ENCODE measurements around the gene PTCD2. TPM values are rescaled to one million over a fixed set of nuclear protein-coding genes. Genes with fewer than 3 reads are reported as not detected.

The PTCD2 gene
- total RNA-seq, 4 donors from 2014 or later = 6.7 to 13.2 (median 9.5) TPM

DNA sequence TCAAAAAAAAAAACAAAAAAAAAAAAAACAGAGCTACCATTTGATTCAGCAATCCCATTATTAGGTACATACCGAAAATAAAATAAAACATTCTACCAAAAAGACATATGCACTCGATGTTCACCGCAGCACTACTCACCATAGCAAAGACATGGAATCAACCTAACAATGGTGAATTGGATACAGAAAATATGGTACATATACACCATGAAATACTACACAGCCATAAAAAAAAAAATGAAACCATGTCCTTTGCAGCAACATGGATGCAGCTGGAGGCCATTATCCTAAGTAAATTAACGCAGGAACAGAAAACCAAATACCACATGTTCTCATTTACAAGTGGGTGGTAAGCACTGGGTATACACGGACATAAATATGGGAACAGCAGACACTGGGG, 21.5 kb upstream of the PTCD2 start:
- ATAC-seq (no peak), DNase-seq (no peak)
- Histone ChIP-seq H3K4me3 (no peak overlapping the region), H3K27me3 (no peaks in the 10 kb centered on the region), H3K4me1 (peaks cover 0 to 12% of the 10 kb centered on the region in 2 donors), H3K27ac (no peak overlapping the region), H3K9me3 (no peaks in the 10 kb centered on the region), H3K36me3 (no peaks in the 10 kb centered on the region)
- intact Hi-C loops (cut with DNase I; ENCODE audit: low total_unique reads) (no loop called here), in situ Hi-C loops (cut with MboI; ENCODE audit: low sequenced_read_pairs in 4 of 4) (no loop called here)
- TF ChIP-seq CTCF (IDR thresholded peaks at IDR 0.05 in 4 of 5, conservative IDR thresholded peaks at IDR 0.05 in 1 of 5) = no peak
- TF ChIP-seq POLR2A (IDR thresholded peaks at IDR 0.05) = no peak

DNA sequence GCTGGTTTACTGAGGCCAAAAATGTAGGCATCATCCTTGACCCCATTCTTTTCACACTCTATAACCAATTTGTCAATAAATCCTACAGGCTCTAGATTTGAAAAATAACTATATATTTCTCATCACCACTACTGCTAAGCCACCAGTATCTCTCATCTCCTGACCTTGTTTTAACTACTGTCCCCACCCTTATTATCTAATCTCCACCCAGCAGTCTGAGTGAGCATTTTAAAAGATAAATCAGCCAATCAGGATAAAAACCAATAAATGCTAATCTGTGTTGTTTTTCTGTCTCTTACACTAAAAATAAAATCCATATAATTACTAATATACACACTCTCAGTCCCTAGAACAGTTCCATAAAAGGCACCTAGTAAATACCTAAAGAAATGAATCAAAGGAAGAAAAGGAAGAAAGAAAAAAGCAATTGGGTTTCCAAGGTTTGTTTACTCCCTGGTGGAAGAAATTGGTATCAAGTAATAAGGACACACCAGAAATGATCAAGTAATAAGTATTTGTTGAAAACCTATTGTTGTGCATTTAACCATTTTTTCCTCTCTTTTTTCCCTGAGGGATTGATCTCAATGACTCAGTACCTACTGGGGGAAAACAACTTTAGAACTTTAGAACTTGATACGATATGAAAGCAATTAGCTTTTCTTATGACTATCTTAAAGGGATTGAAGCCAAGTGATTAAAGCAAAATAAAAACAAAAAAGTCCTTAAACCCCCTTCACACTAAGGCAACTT, 19.4 kb upstream of the PTCD2 start:
- no peaks in the 10 kb centered on the region for H3K36me3 ChIP-seq
- ATAC-seq = no peak
- intact Hi-C loops (cut with DNase I; ENCODE audit: low total_unique reads) (no loop called here), in situ Hi-C loops (cut with MboI; ENCODE audit: low sequenced_read_pairs in 4 of 4) (loop anchor here in 3 of 4 donors (10.0 to 25.0 kb wide), 4 partner anchors 166 to 716 kb away; partner anchors contain the start of gene MCCC2 (in 1 of the 3))
- H3K4me1 ChIP-seq = peaks cover 0 to 10% of the 10 kb centered on the region in 2 donors
- H3K27ac ChIP-seq = no peak overlapping the region
- no peaks in the 10 kb centered on the region for H3K9me3 ChIP-seq
- no peaks in the 10 kb centered on the region for H3K27me3 ChIP-seq
- H3K4me3 ChIP-seq = no peak overlapping the region
- TF ChIP-seq POLR2A (IDR thresholded peaks at IDR 0.05) (no peak), CTCF (IDR thresholded peaks at IDR 0.05 in 4 of 5, conservative IDR thresholded peaks at IDR 0.05 in 1 of 5) (no peak)
- no peak for DNase-seq

GRCh38 chr5:72301557-72301956, 18.6 kb upstream of the PTCD2 start:
- in situ Hi-C loops (cut with MboI; ENCODE audit: low sequenced_read_pairs in 4 of 4) (loop anchor here in 3 of 4 donors (10.0 to 25.0 kb wide), 4 partner anchors 167 to 717 kb away; partner anchors contain the start of gene MCCC2 (in 1 of the 3)), intact Hi-C loops (cut with DNase I; ENCODE audit: low total_unique reads) (no loop called here)
- Histone ChIP-seq H3K9me3 (no peaks in the 10 kb centered on the region), H3K36me3 (no peaks in the 10 kb centered on the region), H3K4me1 (peaks cover 0 to 10% of the 10 kb centered on the region in 2 donors), H3K27ac (no peak overlapping the region), H3K27me3 (no peaks in the 10 kb centered on the region), H3K4me3 (no peak overlapping the region)
- DNase-seq = no peak
- TF ChIP-seq POLR2A (IDR thresholded peaks at IDR 0.05) = no peak
- TF ChIP-seq CTCF (IDR thresholded peaks at IDR 0.05 in 4 of 5, conservative IDR thresholded peaks at IDR 0.05 in 1 of 5) = no peak
- ATAC-seq = no peak

- no peak for ATAC-seq
- Histone ChIP-seq H3K27me3 (no peaks in the 10 kb centered on the region), H3K27ac (no peak overlapping the region), H3K36me3 (no peaks in the 10 kb centered on the region), H3K4me3 (no peak overlapping the region), H3K4me1 (peaks cover 4 to 13% of the 10 kb centered on the region in 2 donors), H3K9me3 (no peaks in the 10 kb centered on the region)
- no peak for DNase-seq
- intact Hi-C loops (cut with DNase I; ENCODE audit: low total_unique reads) = no loop called here
- in situ Hi-C loops (cut with MboI; ENCODE audit: low sequenced_read_pairs in 4 of 4) = loop anchor here in 3 of 4 donors (10.0 to 25.0 kb wide), 4 partner anchors 167 to 717 kb away; partner anchors contain the start of gene MCCC2 (in 1 of the 3)
- no peak for TF ChIP-seq CTCF (IDR thresholded peaks at IDR 0.05 in 4 of 5, conservative IDR thresholded peaks at IDR 0.05 in 1 of 5)
- TF ChIP-seq POLR2A (IDR thresholded peaks at IDR 0.05) = no peak
Observed at GRCh38 chr5:72302171-72302570, 18.0 kb upstream of the PTCD2 start.
